Measurements from ENCODE around the gene NGF. TPM values are rescaled to one million over a fixed set of nuclear protein-coding genes. Genes with fewer than 3 reads are reported as not detected.
A peak's percentile ranks its signal among the peaks of the same experiment; 100 is the strongest.
"Not testable (repeated sequence)": the region's sequence is repeated elsewhere in the genome, so short reads cannot be mapped to it uniquely, and the experiment has no call there.

The NGF gene
- 1 to 10 TPM; 1.2 to 5.6 (median 2.3) TPM for polyA plus RNA-seq (ENCODE audit: insufficient read length in 10 of 10)
- long read RNA-seq, donor 1, partial matches to known transcripts = 0 of 1 reads
- long read RNA-seq, donor 1, other reads (novel, unspliced or antisense) = 0 of 1 reads
- long read RNA-seq, donor 2, partial matches to known transcripts = 0 of 1 reads
- long read RNA-seq, donor 2, other reads (novel, unspliced or antisense) = 0 of 1 reads
- long read RNA-seq, donor 3 = 0 reads
- long read RNA-seq, donor 4, partial matches to known transcripts = 0 of 1 reads
- long read RNA-seq, donor 4, other reads (novel, unspliced or antisense) = 0 of 1 reads
- long read RNA-seq, donor 5, partial matches to known transcripts = 0 of 1 reads
- long read RNA-seq, donor 5, other reads (novel, unspliced or antisense) = 0 of 1 reads
- long read RNA-seq, donor 6 = 0 reads
- long read RNA-seq, donor 7 = 0 reads
- long read RNA-seq, donor 8 = 0 reads
- long read RNA-seq, donor 9 = 0 reads

GRCh38 chr1:115337633-115338456, at the start of gene NGF:
Gene NGF, minus strand, starts transcription at chr1:115338249. Its CDS starts 51,454 bp downstream, at chr1:115286795.
- peak; percentile 50 to 80 (median 53) for DNase-seq

GRCh38 chr1:115383455-115383854, 45.4 kb upstream of the NGF start:
- DNase-seq = not testable (repeated sequence)

- DNase-seq = no peak
Observed at GRCh38 chr1:115379943-115380342, 41.9 kb upstream of the NGF start.

GRCh38 chr1:115377411-115377810, 39.4 kb upstream of the NGF start:
- DNase-seq = no peak

GRCh38 chr1:115374598-115374997, 36.5 kb upstream of the NGF start:
- no peak for DNase-seq

- DNase-seq = peak in 1 of 3 donors; percentile 73
Observed at GRCh38 chr1:115373305-115373704, 35.3 kb upstream of the NGF start.

- no peak for DNase-seq
Observed at GRCh38 chr1:115365738-115366137, 27.7 kb upstream of the NGF start.

- no peak for DNase-seq
Observed at GRCh38 chr1:115364780-115365155, 26.7 kb upstream of the NGF start.

GRCh38 chr1:115364046-115364779, 26.2 kb upstream of the NGF start:
- DNase-seq = peak; percentile 55 to 89 (median 70)

GRCh38 chr1:115363171-115363570, 25.1 kb upstream of the NGF start:
- no peak for DNase-seq

- not testable (repeated sequence) for DNase-seq
Observed at GRCh38 chr1:115360505-115361129, 22.6 kb upstream of the NGF start.

- not testable (repeated sequence) for DNase-seq
Observed at GRCh38 chr1:115359787-115360452, 21.9 kb upstream of the NGF start.

- DNase-seq = no peak
Observed at GRCh38 chr1:115356356-115356755, 18.3 kb upstream of the NGF start.

- DNase-seq = no peak
Observed at GRCh38 chr1:115355069-115355468, 17.0 kb upstream of the NGF start.

- no peak for DNase-seq
Observed at GRCh38 chr1:115351143-115351542, 13.1 kb upstream of the NGF start.

GRCh38 chr1:115348636-115349035, 10.6 kb upstream of the NGF start:
- DNase-seq = no peak

- no peak for DNase-seq
Observed at GRCh38 chr1:115347282-115347681, 9.2 kb upstream of the NGF start.

GRCh38 chr1:115343200-115343737, 5.2 kb upstream of the NGF start:
- no peak for DNase-seq

GRCh38 chr1:115341948-115342347, 3.9 kb upstream of the NGF start:
- no peak for DNase-seq

- DNase-seq = no peak
Observed at GRCh38 chr1:115340879-115341278, 2.8 kb upstream of the NGF start.

GRCh38 chr1:115338457-115338820, 390 bp upstream of the NGF start:
- no peak for DNase-seq

Data from muscle of back (tissue), 13 donors.